K562 (cell line): ENCODE data around the gene ID2. TPM values are rescaled to one million over a fixed set of nuclear protein-coding genes. Genes with fewer than 3 reads are reported as not detected.

ENCODE experiments used
- ARID3B ChIP-seq: fragments of 250-450 bp; sonication (Bioruptor Pico); IDR thresholded peaks from 2 replicates; pipeline ENCODE4 v1.4.0; 2020; ENCODE audit warnings: borderline replicate concordance
- CBX5 ChIP-seq: IDR thresholded peaks from 2 replicates; pipeline ENCODE4 v1.6.1; 2014; ENCODE audit warnings: low read depth, borderline replicate concordance
- EHMT2 ChIP-seq: fragments of 450-650 bp; IDR thresholded peaks from 2 replicates; pipeline ENCODE4 v1.6.1; 2018; ENCODE audit warnings: antibody characterized with exemption
- KAT8 ChIP-seq: fragments of 450-650 bp; IDR thresholded peaks from 2 replicates; pipeline ENCODE4 v1.6.1; 2016; ENCODE audit warnings: low read depth, mild to moderate bottlenecking
- ZNF140 ChIP-seq: fragments of 250-450 bp; sonication (Bioruptor Pico); IDR thresholded peaks from 2 replicates; pipeline ENCODE4 v1.8.0; 2021; ENCODE audit warnings: moderate library complexity, mild to moderate bottlenecking, inconsistent platforms
- ZNF354B ChIP-seq: fragments of 250-450 bp; sonication (Bioruptor Pico); IDR thresholded peaks from 2 replicates; pipeline ENCODE4 v1.4.0; 2020
- ZNF655 ChIP-seq: fragments of 250-450 bp; sonication (Bioruptor Pico); IDR thresholded peaks from 2 replicates; pipeline ENCODE4 v1.5.0; 2021
- polyA plus RNA-seq, 8 experiments: library from polyadenylated mRNA; depleted of rRNA in 4 of 8; stranded (reverse) in 5 of 8; unstranded in 3 of 8; fragments of >200 nt; fragmentation: Nextera tagmentation in 2 of 8; fragmentation: Illumina TruSeq in 1 of 8; extraction: Ambion mirVana in 2 of 8; extraction: Trizol in 1 of 8; gene quantifications; 2 replicates each; pipeline versions ENCODE4 v1.2.1 to v1.2.3, GENCODE V29; 2011 to 2014; ENCODE audit warnings: inconsistent platforms in 1 of 8, missing spikeins in 1 of 8
- total RNA-seq, 7 experiments: library from RNA; depleted of rRNA in 6 of 7; stranded (reverse); fragments of >200 nt in 6 of 7; fragmentation: Illumina TruSeq in 2 of 7; extraction: Trizol in 2 of 7; gene quantifications; 2 replicates each; pipeline versions ENCODE4 v1.2.1 to v1.2.3, GENCODE V29; 2011 to 2021; ENCODE audit warnings: low replicate concordance in 1 of 7
- TF ChIP-seq, protein P1 (sequence below): fragments of 250-450 bp; sonication (Bioruptor Pico); IDR thresholded peaks from 2 replicates; pipeline ENCODE4 v1.5.0; 2021; ENCODE audit warnings: mild to moderate bottlenecking, moderate library complexity
- TF ChIP-seq, protein P2 (sequence below): fragments of 250-450 bp; sonication (Bioruptor Pico); IDR thresholded peaks from 2 replicates; pipeline ENCODE4 v1.4.0; 2020; ENCODE audit warnings: mild to moderate bottlenecking, moderate library complexity
- TF ChIP-seq, protein P3 (sequence below): fragments of 450-650 bp; IDR thresholded peaks from 2 replicates; pipeline ENCODE4 v1.6.1; 2016; ENCODE audit warnings: borderline replicate concordance

Gene ID2
- total and polyA plus RNA-seq, 9 of the 15 experiments (the other 6 are each of a cell fraction or from before 2014, with no cell fraction given): 8.0 to 35.7 (median 16.6) TPM

- TF ChIP-seq, protein P1, sequence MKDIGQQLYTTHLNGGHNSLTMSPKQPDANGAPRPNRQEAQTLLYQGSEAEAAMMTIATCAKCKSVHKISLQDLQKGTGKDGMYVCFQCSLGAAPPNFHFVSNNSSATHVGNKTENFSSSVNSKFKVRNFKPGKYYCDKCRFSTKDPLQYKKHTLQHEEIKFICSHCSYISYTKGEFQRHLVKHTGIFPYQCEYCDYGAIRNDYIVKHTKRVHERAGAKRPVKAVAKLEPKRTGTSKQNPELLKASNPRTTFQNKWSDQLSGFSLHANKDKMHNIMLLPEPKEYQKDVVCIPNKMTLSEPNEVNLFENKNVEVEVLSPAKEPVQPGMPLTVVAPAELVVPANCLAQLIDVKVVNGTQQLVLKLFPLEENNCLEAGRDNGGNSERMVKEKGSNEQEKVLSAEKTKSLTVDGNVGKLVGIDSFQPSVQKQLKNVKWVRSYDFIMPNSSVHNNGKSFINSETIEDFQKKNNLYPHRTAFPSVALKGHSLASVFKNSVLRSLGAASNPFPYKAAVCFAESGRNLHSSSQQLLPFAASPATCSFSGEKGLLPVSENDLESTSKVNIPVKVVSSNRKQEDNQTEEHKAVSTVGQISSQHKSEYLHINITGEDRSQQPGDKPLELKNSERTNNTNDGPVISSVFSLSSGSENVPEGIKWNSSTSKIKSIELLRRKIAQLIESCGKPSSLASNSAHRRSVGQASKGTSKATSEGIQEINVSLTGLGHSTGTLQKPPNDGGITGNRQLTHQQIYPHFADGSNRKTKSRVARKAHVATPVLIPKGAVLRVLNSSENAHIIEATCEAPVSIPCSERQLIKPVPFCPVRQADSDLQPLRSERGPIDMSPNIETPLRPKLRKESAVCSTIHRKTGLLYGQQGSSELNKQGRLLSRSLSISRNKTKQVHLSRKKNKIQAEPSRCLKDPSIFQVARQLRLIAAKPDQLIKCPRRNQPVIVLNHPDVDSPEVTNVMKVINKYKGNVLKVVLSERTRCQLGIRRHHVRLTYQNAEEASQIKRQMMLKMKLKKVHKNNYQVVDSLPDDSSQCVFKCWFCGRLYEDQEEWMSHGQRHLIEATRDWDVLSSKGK (CRISPR knock-in tag): no peak
- TF ChIP-seq, protein P2, sequence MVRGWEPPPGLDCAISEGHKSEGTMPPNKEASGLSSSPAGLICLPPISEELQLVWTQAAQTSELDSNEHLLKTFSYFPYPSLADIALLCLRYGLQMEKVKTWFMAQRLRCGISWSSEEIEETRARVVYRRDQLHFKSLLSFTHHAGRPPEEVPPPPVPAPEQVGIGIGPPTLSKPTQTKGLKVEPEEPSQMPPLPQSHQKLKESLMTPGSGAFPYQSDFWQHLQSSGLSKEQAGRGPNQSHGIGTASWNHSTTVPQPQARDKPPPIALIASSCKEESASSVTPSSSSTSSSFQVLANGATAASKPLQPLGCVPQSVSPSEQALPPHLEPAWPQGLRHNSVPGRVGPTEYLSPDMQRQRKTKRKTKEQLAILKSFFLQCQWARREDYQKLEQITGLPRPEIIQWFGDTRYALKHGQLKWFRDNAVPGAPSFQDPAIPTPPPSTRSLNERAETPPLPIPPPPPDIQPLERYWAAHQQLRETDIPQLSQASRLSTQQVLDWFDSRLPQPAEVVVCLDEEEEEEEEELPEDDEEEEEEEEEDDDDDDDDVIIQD (CRISPR knock-in tag): no peak
- TF ChIP-seq ZNF140 (CRISPR knock-in tag) (no peak), ZNF354B (CRISPR knock-in tag) (no peak), CBX5 (no peak), EHMT2 (no peak), ARID3B (no peak), ZNF655 (CRISPR knock-in tag) (no peak), KAT8 (no peak)
- TF ChIP-seq, protein P3, sequence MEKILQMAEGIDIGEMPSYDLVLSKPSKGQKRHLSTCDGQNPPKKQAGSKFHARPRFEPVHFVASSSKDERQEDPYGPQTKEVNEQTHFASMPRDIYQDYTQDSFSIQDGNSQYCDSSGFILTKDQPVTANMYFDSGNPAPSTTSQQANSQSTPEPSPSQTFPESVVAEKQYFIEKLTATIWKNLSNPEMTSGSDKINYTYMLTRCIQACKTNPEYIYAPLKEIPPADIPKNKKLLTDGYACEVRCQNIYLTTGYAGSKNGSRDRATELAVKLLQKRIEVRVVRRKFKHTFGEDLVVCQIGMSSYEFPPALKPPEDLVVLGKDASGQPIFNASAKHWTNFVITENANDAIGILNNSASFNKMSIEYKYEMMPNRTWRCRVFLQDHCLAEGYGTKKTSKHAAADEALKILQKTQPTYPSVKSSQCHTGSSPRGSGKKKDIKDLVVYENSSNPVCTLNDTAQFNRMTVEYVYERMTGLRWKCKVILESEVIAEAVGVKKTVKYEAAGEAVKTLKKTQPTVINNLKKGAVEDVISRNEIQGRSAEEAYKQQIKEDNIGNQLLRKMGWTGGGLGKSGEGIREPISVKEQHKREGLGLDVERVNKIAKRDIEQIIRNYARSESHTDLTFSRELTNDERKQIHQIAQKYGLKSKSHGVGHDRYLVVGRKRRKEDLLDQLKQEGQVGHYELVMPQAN: no peak
Measured at GRCh38 chr2:8684878-8685696, 3.2 kb downstream of the ID2 start (continued).
